ENCODE results near the gene CFDP1.
"Not testable (repeated sequence)": the region's sequence is repeated elsewhere in the genome, so short reads cannot be mapped to it uniquely, and the experiment has no call there.

The CFDP1 gene

GRCh38 chr16:75458439-75458838, 25.1 kb upstream of the CFDP1 start:
- Histone ChIP-seq H3K27me3 (replicated peaks; ENCODE audit: control insufficient read depth, insufficient read depth, low read length, poor library complexity, severe bottlenecking) (no peaks in the 10 kb centered on the region), H3K4me1 (ENCODE audit: control insufficient read depth, insufficient read depth, low read length, poor library complexity, severe bottlenecking) (peaks cover 9% of the 10 kb centered on the region), H3K36me3 (ENCODE audit: control insufficient read depth, insufficient read depth, low read length) (no peaks in the 10 kb centered on the region), H3K9me3 (ENCODE audit: control insufficient read depth, low read length) (no peaks in the 10 kb centered on the region), H3K27ac (ENCODE audit: insufficient read depth, low read length, poor library complexity, severe bottlenecking) (no peak overlapping the region), H3K4me3 (ENCODE audit: insufficient read depth, low read depth, low read length, poor library complexity, severe bottlenecking) (no peak overlapping the region)
- no peak for DNase-seq

- no peak for DNase-seq
- H3K4me1 ChIP-seq (ENCODE audit: control insufficient read depth, insufficient read depth, low read length, poor library complexity, severe bottlenecking), result peaks cover 9% of the 10 kb centered on the region
- no peak overlapping the region for H3K4me3 ChIP-seq (ENCODE audit: insufficient read depth, low read depth, low read length, poor library complexity, severe bottlenecking)
- no peaks in the 10 kb centered on the region for H3K36me3 ChIP-seq (ENCODE audit: control insufficient read depth, insufficient read depth, low read length)
- no peaks in the 10 kb centered on the region for H3K9me3 ChIP-seq (ENCODE audit: control insufficient read depth, low read length)
- no peak overlapping the region for H3K27ac ChIP-seq (ENCODE audit: insufficient read depth, low read length, poor library complexity, severe bottlenecking)
- H3K27me3 ChIP-seq (replicated peaks; ENCODE audit: control insufficient read depth, insufficient read depth, low read length, poor library complexity, severe bottlenecking), result no peaks in the 10 kb centered on the region
Measured at GRCh38 chr16:75458029-75458428, 24.7 kb upstream of the CFDP1 start.

- Histone ChIP-seq H3K4me3 (ENCODE audit: insufficient read depth, low read depth, low read length, poor library complexity, severe bottlenecking) (no peak overlapping the region), H3K4me1 (ENCODE audit: control insufficient read depth, insufficient read depth, low read length, poor library complexity, severe bottlenecking) (peaks cover 9% of the 10 kb centered on the region), H3K27me3 (replicated peaks; ENCODE audit: control insufficient read depth, insufficient read depth, low read length, poor library complexity, severe bottlenecking) (no peaks in the 10 kb centered on the region), H3K9me3 (ENCODE audit: control insufficient read depth, low read length) (no peaks in the 10 kb centered on the region), H3K27ac (ENCODE audit: insufficient read depth, low read length, poor library complexity, severe bottlenecking) (no peak overlapping the region), H3K36me3 (ENCODE audit: control insufficient read depth, insufficient read depth, low read length) (no peaks in the 10 kb centered on the region)
- DNase-seq, result no peak
Measured at GRCh38 chr16:75457485-75458021, 24.2 kb upstream of the CFDP1 start.

GRCh38 chr16:75456971-75457370, 23.7 kb upstream of the CFDP1 start:
- Histone ChIP-seq H3K4me3 (ENCODE audit: insufficient read depth, low read depth, low read length, poor library complexity, severe bottlenecking) (no peak overlapping the region), H3K9me3 (ENCODE audit: control insufficient read depth, low read length) (no peaks in the 10 kb centered on the region), H3K27ac (ENCODE audit: insufficient read depth, low read length, poor library complexity, severe bottlenecking) (no peak overlapping the region), H3K27me3 (replicated peaks; ENCODE audit: control insufficient read depth, insufficient read depth, low read length, poor library complexity, severe bottlenecking) (no peaks in the 10 kb centered on the region), H3K36me3 (ENCODE audit: control insufficient read depth, insufficient read depth, low read length) (no peaks in the 10 kb centered on the region), H3K4me1 (ENCODE audit: control insufficient read depth, insufficient read depth, low read length, poor library complexity, severe bottlenecking) (peaks cover 9% of the 10 kb centered on the region)
- no peak for DNase-seq

- H3K36me3 ChIP-seq (ENCODE audit: control insufficient read depth, insufficient read depth, low read length); H3K27ac ChIP-seq (ENCODE audit: insufficient read depth, low read length, poor library complexity, severe bottlenecking); H3K27me3 ChIP-seq (replicated peaks; ENCODE audit: control insufficient read depth, insufficient read depth, low read length, poor library complexity, severe bottlenecking); H3K4me3 ChIP-seq (ENCODE audit: insufficient read depth, low read depth, low read length, poor library complexity, severe bottlenecking); H3K9me3 ChIP-seq (ENCODE audit: control insufficient read depth, low read length); DNase-seq; H3K4me1 ChIP-seq (ENCODE audit: control insufficient read depth, insufficient read depth, low read length, poor library complexity, severe bottlenecking): not testable (repeated sequence)
Measured at GRCh38 chr16:75456486-75456885, 23.2 kb upstream of the CFDP1 start.

- no peaks in the 10 kb centered on the region for H3K9me3 ChIP-seq (ENCODE audit: control insufficient read depth, low read length)
- no peak overlapping the region for H3K4me3 ChIP-seq (ENCODE audit: insufficient read depth, low read depth, low read length, poor library complexity, severe bottlenecking)
- H3K4me1 ChIP-seq (ENCODE audit: control insufficient read depth, insufficient read depth, low read length, poor library complexity, severe bottlenecking), result no peaks in the 10 kb centered on the region
- no peak for DNase-seq
- H3K27ac ChIP-seq (ENCODE audit: insufficient read depth, low read length, poor library complexity, severe bottlenecking), result no peak overlapping the region
- no peaks in the 10 kb centered on the region for H3K27me3 ChIP-seq (replicated peaks; ENCODE audit: control insufficient read depth, insufficient read depth, low read length, poor library complexity, severe bottlenecking)
- peaks cover 8% of the 10 kb centered on the region for H3K36me3 ChIP-seq (ENCODE audit: control insufficient read depth, insufficient read depth, low read length)
Measured at GRCh38 chr16:75455677-75456076, 22.4 kb upstream of the CFDP1 start.

GRCh38 chr16:75452464-75453190, 19.3 kb upstream of the CFDP1 start:
- Histone ChIP-seq H3K4me1 (ENCODE audit: control insufficient read depth, insufficient read depth, low read length, poor library complexity, severe bottlenecking) (no peaks in the 10 kb centered on the region), H3K27me3 (replicated peaks; ENCODE audit: control insufficient read depth, insufficient read depth, low read length, poor library complexity, severe bottlenecking) (no peaks in the 10 kb centered on the region), H3K9me3 (ENCODE audit: control insufficient read depth, low read length) (no peaks in the 10 kb centered on the region), H3K4me3 (ENCODE audit: insufficient read depth, low read depth, low read length, poor library complexity, severe bottlenecking) (no peak overlapping the region), H3K36me3 (ENCODE audit: control insufficient read depth, insufficient read depth, low read length) (peaks cover 19% of the 10 kb centered on the region), H3K27ac (ENCODE audit: insufficient read depth, low read length, poor library complexity, severe bottlenecking) (no peak overlapping the region)
- no peak for DNase-seq

- DNase-seq, result no peak
- H3K27me3 ChIP-seq (replicated peaks; ENCODE audit: control insufficient read depth, insufficient read depth, low read length, poor library complexity, severe bottlenecking), result no peaks in the 10 kb centered on the region
- H3K4me3 ChIP-seq (ENCODE audit: insufficient read depth, low read depth, low read length, poor library complexity, severe bottlenecking), result no peak overlapping the region
- peaks cover 20% of the 10 kb centered on the region for H3K36me3 ChIP-seq (ENCODE audit: control insufficient read depth, insufficient read depth, low read length)
- H3K27ac ChIP-seq (ENCODE audit: insufficient read depth, low read length, poor library complexity, severe bottlenecking), result no peak overlapping the region
- no peaks in the 10 kb centered on the region for H3K4me1 ChIP-seq (ENCODE audit: control insufficient read depth, insufficient read depth, low read length, poor library complexity, severe bottlenecking)
- no peaks in the 10 kb centered on the region for H3K9me3 ChIP-seq (ENCODE audit: control insufficient read depth, low read length)
Measured at GRCh38 chr16:75446416-75446815, 13.1 kb upstream of the CFDP1 start.

- no peak overlapping the region for H3K27ac ChIP-seq (ENCODE audit: insufficient read depth, low read length, poor library complexity, severe bottlenecking)
Measured at GRCh38 chr16:75445298-75445697, 12.0 kb upstream of the CFDP1 start.

GRCh38 chr16:75443298-75443697, 10.0 kb upstream of the CFDP1 start:
- H3K27ac ChIP-seq (ENCODE audit: insufficient read depth, low read length, poor library complexity, severe bottlenecking), result no peak overlapping the region
- H3K9me3 ChIP-seq (ENCODE audit: control insufficient read depth, low read length), result no peaks in the 10 kb centered on the region
- H3K4me1 ChIP-seq (ENCODE audit: control insufficient read depth, insufficient read depth, low read length, poor library complexity, severe bottlenecking), result no peaks in the 10 kb centered on the region
- H3K27me3 ChIP-seq (replicated peaks; ENCODE audit: control insufficient read depth, insufficient read depth, low read length, poor library complexity, severe bottlenecking), result no peaks in the 10 kb centered on the region
- H3K36me3 ChIP-seq (ENCODE audit: control insufficient read depth, insufficient read depth, low read length), result peaks cover 10% of the 10 kb centered on the region
- DNase-seq, result no peak
- no peak overlapping the region for H3K4me3 ChIP-seq (ENCODE audit: insufficient read depth, low read depth, low read length, poor library complexity, severe bottlenecking)

More at GRCh38 chr16:75445298-75445697, 12.0 kb upstream of the CFDP1 start:
- H3K4me1 ChIP-seq (ENCODE audit: control insufficient read depth, insufficient read depth, low read length, poor library complexity, severe bottlenecking), result no peaks in the 10 kb centered on the region
- H3K36me3 ChIP-seq (ENCODE audit: control insufficient read depth, insufficient read depth, low read length), result peaks cover 13% of the 10 kb centered on the region
- no peak for DNase-seq
- no peaks in the 10 kb centered on the region for H3K9me3 ChIP-seq (ENCODE audit: control insufficient read depth, low read length)
- H3K4me3 ChIP-seq (ENCODE audit: insufficient read depth, low read depth, low read length, poor library complexity, severe bottlenecking), result no peak overlapping the region
- H3K27me3 ChIP-seq (replicated peaks; ENCODE audit: control insufficient read depth, insufficient read depth, low read length, poor library complexity, severe bottlenecking), result no peaks in the 10 kb centered on the region
